ENCODE measurements around the gene KLHL21. TPM values are rescaled to one million over a fixed set of nuclear protein-coding genes. Genes with fewer than 3 reads are reported as not detected.
"Not testable (repeated sequence)": the region's sequence is repeated elsewhere in the genome, so short reads cannot be mapped to it uniquely, and the experiment has no call there.

The KLHL21 gene
- total RNA-seq, 1 donor from 2014 or later, result 83.7 TPM

- intact Hi-C loops (cut with micrococcal nuclease), result no loop called here
- no peak overlapping the region for H3K4me3 ChIP-seq
These were observed 32.6 kb downstream of the KLHL21 start for GRCh38 chr1:6570100-6570499.

GRCh38 chr1:6569033-6569432, 33.6 kb downstream of the KLHL21 start:
- DNase-seq, result no peak
- intact Hi-C loops (cut with micrococcal nuclease), result no loop called here
- Histone ChIP-seq H3K4me1 (no peaks in the 10 kb centered on the region), H3K4me3 (no peak overlapping the region), H3K36me3 (no peaks in the 10 kb centered on the region), H3K9me3 (replicated peaks) (no peaks in the 10 kb centered on the region), H3K27ac (replicated peaks) (no peak overlapping the region), H3K27me3 (ENCODE audit: low read depth) (peaks cover 8% of the 10 kb centered on the region)
- no peak for TF ChIP-seq CTCF (IDR thresholded peaks at IDR 0.05; ENCODE audit: borderline replicate concordance)

More at GRCh38 chr1:6570100-6570499, 32.6 kb downstream of the KLHL21 start:
- DNase-seq, result no peak
- no peaks in the 10 kb centered on the region for H3K9me3 ChIP-seq (replicated peaks)
- H3K27ac ChIP-seq (replicated peaks), result no peak overlapping the region
- H3K4me1 ChIP-seq, result no peaks in the 10 kb centered on the region
- H3K36me3 ChIP-seq, result no peaks in the 10 kb centered on the region
- peaks cover 8% of the 10 kb centered on the region for H3K27me3 ChIP-seq (ENCODE audit: low read depth)
- TF ChIP-seq CTCF (IDR thresholded peaks at IDR 0.05; ENCODE audit: borderline replicate concordance), result no peak

- Histone ChIP-seq H3K27me3 (ENCODE audit: low read depth) (peaks cover under 1% of the 10 kb centered on the region), H3K27ac (replicated peaks) (no peak overlapping the region), H3K4me1 (peaks cover 2% of the 10 kb centered on the region), H3K36me3 (no peaks in the 10 kb centered on the region), H3K9me3 (replicated peaks) (no peaks in the 10 kb centered on the region), H3K4me3 (no peak overlapping the region)
- no peak for DNase-seq
- intact Hi-C loops (cut with micrococcal nuclease), result no loop called here
- TF ChIP-seq CTCF (IDR thresholded peaks at IDR 0.05; ENCODE audit: borderline replicate concordance), result no peak
These were observed 42.4 kb downstream of the KLHL21 start for GRCh38 chr1:6560267-6560666.

GRCh38 chr1:6559161-6559560, 43.5 kb downstream of the KLHL21 start:
- H3K4me3 ChIP-seq; DNase-seq; H3K9me3 ChIP-seq (replicated peaks); H3K27me3 ChIP-seq (ENCODE audit: low read depth); intact Hi-C loops (cut with micrococcal nuclease); H3K27ac ChIP-seq (replicated peaks); H3K36me3 ChIP-seq: not testable (repeated sequence)
- H3K4me1 ChIP-seq, result peaks cover 11% of the 10 kb centered on the region

- H3K27ac ChIP-seq (replicated peaks), result no peak overlapping the region
- TF ChIP-seq CTCF (IDR thresholded peaks at IDR 0.05; ENCODE audit: borderline replicate concordance), result no peak
- DNase-seq, result no peak
- H3K4me3 ChIP-seq, result no peak overlapping the region
- H3K9me3 ChIP-seq (replicated peaks), result no peaks in the 10 kb centered on the region
- H3K27me3 ChIP-seq (ENCODE audit: low read depth), result no peaks in the 10 kb centered on the region
- intact Hi-C loops (cut with micrococcal nuclease), result no loop called here
- peaks cover 27% of the 10 kb centered on the region for H3K4me1 ChIP-seq
- no peaks in the 10 kb centered on the region for H3K36me3 ChIP-seq
These were observed 45.1 kb downstream of the KLHL21 start for GRCh38 chr1:6557597-6557996.

- DNase-seq, result no peak
- intact Hi-C loops (cut with micrococcal nuclease), result no loop called here
- peak within 1 kb of the TSS; percentile 75 for H3K4me3 ChIP-seq
These were observed 47.5 kb downstream of the KLHL21 start, which contains the start of gene TAS1R1 for GRCh38 chr1:6554907-6555778. TAS1R1 (plus strand) TSS chr1:6555307; CDS start chr1:6555374, 67 bp downstream.

More at GRCh38 chr1:6554907-6555778, 47.5 kb downstream of the KLHL21 start, which contains the start of gene TAS1R1:
- Histone ChIP-seq H3K4me1 (peaks cover 29% of the 10 kb centered on the region), H3K9me3 (replicated peaks) (no peaks in the 10 kb centered on the region), H3K36me3 (peaks cover 13% of the 10 kb centered on the region), H3K27ac (replicated peaks) (peak within 1 kb of the TSS; percentile 82), H3K27me3 (ENCODE audit: low read depth) (no peaks in the 10 kb centered on the region)
- TF ChIP-seq CTCF (IDR thresholded peaks at IDR 0.05; ENCODE audit: borderline replicate concordance), result no peak

Measured in left ventricle myocardium inferior (tissue), 1 donor.